PC-3 (cell line): ENCODE results near the gene SLC22A25. TPM values are rescaled to one million over a fixed set of nuclear protein-coding genes. Genes with fewer than 3 reads are reported as not detected.

Experiments
- ATAC-seq: fragments of 200-7000 bp; cut with Tn5 transposase; 2 replicates; pipeline ENCODE4 v1.9.1; 2020; ENCODE audit warnings: mild to moderate bottlenecking, moderate library complexity
- BruUV-seq: library from RNA; stranded (reverse); fragments of 400-500 nt; replicated peaks from 2 replicates; lab custom pipeline; 2021; lab: Mats Ljungman, UMichigan
- CTCF ChIA-PET: fragments of 300-600 bp; sonication (Branson Sonifier 250); formaldehyde crosslinking; loops from one replicate; lab custom pipeline; 2022; ENCODE audit warnings: antibody characterized with exemption; lab: Charles Lee
- POLR2A ChIA-PET: fragments of 300-600 bp; sonication (Branson Sonifier 250); formaldehyde crosslinking; loops from one replicate; lab custom pipeline; 2022; ENCODE audit warnings: antibody characterized with exemption; ENCODE audit not compliant: unreplicated experiment; lab: Charles Lee
- DNase-seq: peaks from one replicate; pipeline ENCODE4 v3.0.0-alpha.2; 2015
- H2AFZ ChIP-seq: fragments of 300-600 bp; sonication (generic); 2 replicates; pipeline ENCODE4 v1.6.0; 2016; ENCODE audit warnings: antibody characterized with exemption, low read length
- H3F3A ChIP-seq: fragments of 300-600 bp; sonication (generic); one replicate; pipeline ENCODE4 v1.6.0; 2017; ENCODE audit warnings: antibody characterized with exemption, low read length, control low read depth, mild to moderate bottlenecking; ENCODE audit not compliant: unreplicated experiment
- H3K27ac ChIP-seq: fragments of 300-600 bp; sonication (generic); 2 replicates; pipeline ENCODE4 v1.5.1; 2016; ENCODE audit warnings: mild to moderate bottlenecking, low read length
- H3K27me3 ChIP-seq: fragments of 300-600 bp; sonication (generic); 2 replicates; pipeline ENCODE4 v1.6.1; 2016; ENCODE audit warnings: low read length, mixed read lengths
- H3K36me3 ChIP-seq: fragments of 300-600 bp; sonication (generic); 2 replicates; pipeline ENCODE4 v1.6.1; 2016; ENCODE audit warnings: low read depth, mixed run types, low read length, mixed read lengths
- H3K4me1 ChIP-seq: fragments of 300-600 bp; sonication (generic); 2 replicates; pipeline ENCODE4 v1.5.1; 2016; ENCODE audit warnings: low read length; ENCODE audit not compliant: insufficient read depth
- H3K4me2 ChIP-seq: fragments of 300-600 bp; sonication (generic); 2 replicates; pipeline ENCODE4 v1.6.0; 2016; ENCODE audit warnings: low read length
- H3K4me3 ChIP-seq: fragments of 300-600 bp; sonication (generic); 2 replicates; pipeline ENCODE4 v1.5.1; 2016; ENCODE audit warnings: mild to moderate bottlenecking, low read length, mixed read lengths
- H3K79me2 ChIP-seq: fragments of 300-600 bp; sonication (generic); 2 replicates; pipeline ENCODE4 v1.6.1; 2017; ENCODE audit warnings: low read length, mixed read lengths
- H3K9ac ChIP-seq: fragments of 300-600 bp; sonication (generic); 2 replicates; pipeline ENCODE4 v1.6.0; 2016; ENCODE audit warnings: mild to moderate bottlenecking, low read length
- H3K9me2 ChIP-seq: fragments of 300-600 bp; sonication (generic); replicated peaks from 2 replicates; pipeline ENCODE4 v1.6.1; 2016; ENCODE audit warnings: mixed run types, low read length, mixed read lengths
- H3K9me3 ChIP-seq: fragments of 300-600 bp; sonication (generic); 2 replicates; pipeline ENCODE4 v1.6.1; 2016; ENCODE audit warnings: low read length, mixed read lengths
- H4K20me1 ChIP-seq: fragments of 300-600 bp; sonication (generic); 2 replicates; pipeline ENCODE4 v1.6.1; 2016; ENCODE audit warnings: low read length, mixed read lengths
- CTCF ChIP-seq: fragments of 300-600 bp; sonication (generic); conservative IDR thresholded peaks from 2 replicates; pipeline ENCODE4 v1.5.1; 2017; ENCODE audit warnings: antibody characterized with exemption, low read depth, mild to moderate bottlenecking, low read length
- EZH2 ChIP-seq: fragments of 300-600 bp; sonication (generic); IDR thresholded peaks from one replicate; pipeline ENCODE4 v1.6.1; 2017; ENCODE audit warnings: antibody characterized with exemption, mild to moderate bottlenecking, low read length; ENCODE audit not compliant: unreplicated experiment
- EZH2phosphoT487 ChIP-seq: fragments of 300-600 bp; sonication (generic); IDR thresholded peaks from 2 replicates; pipeline ENCODE4 v1.6.1; 2018; ENCODE audit warnings: mild to moderate bottlenecking, antibody characterized with exemption, low read length, borderline replicate concordance
- intact Hi-C: fragments of 100-400 bp; cut with micrococcal nuclease; formaldehyde crosslinking; loops from 2 replicates; pipeline ENCODE4 v1.9.0; 2023
- total RNA-seq: library from RNA; depleted of rRNA; stranded (reverse); fragments of >200 nt; gene quantifications from 2 replicates; pipeline ENCODE4 v1.2.3, GENCODE V29; 2014; rRNA removed

Gene SLC22A25
- total RNA-seq, 1 experiment from 2014 or later = not detected

GRCh38 chr11:63212742-63213141, 30.7 kb downstream of the SLC22A25 start:
- no peaks in the 10 kb centered on the region for H3F3A ChIP-seq
- H3K27ac ChIP-seq = no peak overlapping the region
- no peak for TF ChIP-seq EZH2phosphoT487
- TF ChIP-seq CTCF = peak; percentile 75
- no peak overlapping the region for H3K4me2 ChIP-seq
- ATAC-seq (peak; percentile 54; the same call in 1 of the 2 replicates), DNase-seq (peak; percentile 70)
- H3K9me3 ChIP-seq = no peaks in the 10 kb centered on the region
- peaks cover 44% of the 10 kb centered on the region for H3K27me3 ChIP-seq
- H3K4me3 ChIP-seq = no peak overlapping the region
- no peaks in the 10 kb centered on the region for H4K20me1 ChIP-seq
- H3K4me1 ChIP-seq = no peaks in the 10 kb centered on the region
- POLR2A ChIA-PET = no interaction called here
- H3K36me3 ChIP-seq = no peaks in the 10 kb centered on the region
- CTCF ChIA-PET = no interaction called here
- intact Hi-C loops = loop anchor here (1.0 to 2.0 kb wide), 3 partner anchors 84 to 306 kb away; no protein-coding TSS in a partner anchor
- H3K9ac ChIP-seq = no peak overlapping the region
- H3K79me2 ChIP-seq = no peaks in the 10 kb centered on the region
- no TSS peak for BruUV-seq
- H3K9me2 ChIP-seq = no peaks in the 10 kb centered on the region
- no peak overlapping the region for H2AFZ ChIP-seq

GRCh38 chr11:63210111-63210510, 33.3 kb downstream of the SLC22A25 start:
- H3K9me2 ChIP-seq = no peaks in the 10 kb centered on the region
- H3K9me3 ChIP-seq = no peaks in the 10 kb centered on the region
- no peak overlapping the region for H2AFZ ChIP-seq
- ATAC-seq (no peak), DNase-seq (no peak)
- no peak overlapping the region for H3K27ac ChIP-seq
- H3F3A ChIP-seq = no peaks in the 10 kb centered on the region
- ChIA-PET POLR2A (no interaction called here), CTCF (no interaction called here)
- BruUV-seq = no TSS peak
- H3K4me1 ChIP-seq = no peaks in the 10 kb centered on the region
- no peak overlapping the region for H3K9ac ChIP-seq
- no peak overlapping the region for H3K4me2 ChIP-seq
- no peaks in the 10 kb centered on the region for H3K79me2 ChIP-seq
- TF ChIP-seq EZH2phosphoT487 (no peak), EZH2 (no peak), CTCF (no peak)
- H3K4me3 ChIP-seq = no peak overlapping the region
- H3K36me3 ChIP-seq = no peaks in the 10 kb centered on the region
- no peaks in the 10 kb centered on the region for H4K20me1 ChIP-seq
- peaks cover 49% of the 10 kb centered on the region for H3K27me3 ChIP-seq
- intact Hi-C loops = no loop called here

Other genes starting within 250 kb of the SLC22A25 start
- gene SLC22A8, start 227.8 kb downstream of the SLC22A25 start, total RNA-seq = not detected in 2 replicates
- gene SLC22A24, start 99.4 kb downstream of the SLC22A25 start, total RNA-seq = not detected in 2 replicates
- not detected in 2 replicates for gene SLC22A9, start 126.2 kb upstream of the SLC22A25 start, total RNA-seq
- gene PLAAT5, start 247.6 kb upstream of the SLC22A25 start, total RNA-seq = not detected in 2 replicates